Measurements from ENCODE around the gene THYN1. TPM values are rescaled to one million over a fixed set of nuclear protein-coding genes. Genes with fewer than 3 reads are reported as not detected.

Gene THYN1
- total RNA-seq = 45.5 and 46.9 TPM in 2 replicates

GRCh38 chr11:134253188-134253993 is at the start of gene THYN1, which contains the start of gene ACAD8:
Gene THYN1, minus strand, starts transcription at chr11:134253352. Its CDS starts 470 bp downstream, at chr11:134252882.
Gene ACAD8, plus strand, starts transcription at chr11:134253568. Its CDS starts 33 bp downstream, at chr11:134253601.

GRCh38 chr11:134275534-134276395 is 22.6 kb upstream of the THYN1 start, which contains the start of gene GLB1L3:
Gene GLB1L3, plus strand, starts transcription at chr11:134276379. Its CDS starts 362 bp downstream, at chr11:134276741.

GRCh38 chr11:134223836-134224709 is 29.1 kb downstream of the THYN1 start, which contains the start of the genes NCAPD3 and VPS26B:
Gene NCAPD3, minus strand, starts transcription at chr11:134223967. Its CDS starts 41 bp downstream, at chr11:134223926.
Gene VPS26B, plus strand, starts transcription at chr11:134224671. Its CDS starts 452 bp downstream, at chr11:134225123.

Other genes starting within 250 kb of the THYN1 start
- 95.7 and 117 TPM in 2 replicates for gene JAM3, start 184.3 kb downstream of the THYN1 start, total RNA-seq
- gene NCAPD3, start 29.4 kb downstream of the THYN1 start, total RNA-seq = 15.2 and 16.7 TPM in 2 replicates
- 43.1 and 47.6 TPM in 2 replicates for gene VPS26B, start 28.7 kb downstream of the THYN1 start, total RNA-seq
- gene ACAD8, start 216 bp upstream of the THYN1 start, total RNA-seq = 17.9 and 20.3 TPM in 2 replicates
- gene GLB1L3, start 23.0 kb upstream of the THYN1 start, total RNA-seq = not detected in 2 replicates
- 0.03 and 0.39 TPM in 2 replicates for gene GLB1L2, start 78.6 kb upstream of the THYN1 start, total RNA-seq
- gene B3GAT1, start 158.9 kb upstream of the THYN1 start, total RNA-seq = under 0.01 TPM in 1 of 2 replicates, not detected in the other

Data from smooth muscle cell of the pulmonary artery (primary cell).